Cerebellar nuclear complex (tissue), 1 donor: Measurements from ENCODE around the gene DXO.

Experiments
- DNase-seq, 2 experiments: peaks; one replicate each; lab custom pipeline; 2025; lab: John Stamatoyannopoulos, UW

Gene DXO

GRCh38 chr6:31930962-31931361, 41.0 kb downstream of the DXO start:
- DNase-seq = no peak

GRCh38 chr6:31928672-31928939, 43.3 kb downstream of the DXO start:
- no peak for DNase-seq

- DNase-seq = no peak
Observed at GRCh38 chr6:31927863-31928671, 43.9 kb downstream of the DXO start.

GRCh38 chr6:31927242-31927862, 44.6 kb downstream of the DXO start, which contains the start of gene C2:
Gene C2 (plus strand): TSS chr6:31927717. CDS start chr6:31927753, 36 bp downstream.
- no peak for DNase-seq

- no peak for DNase-seq
Observed at GRCh38 chr6:31922942-31923341, 49.0 kb downstream of the DXO start.

- no peak for DNase-seq
Observed at GRCh38 chr6:31920811-31921210, 51.1 kb downstream of the DXO start.
